Trophoblast cell (in vitro differentiated cells and primary cell): Measurements from ENCODE around the gene SPRYD3.
"Not testable (repeated sequence)": the region's sequence is repeated elsewhere in the genome, so short reads cannot be mapped to it uniquely, and the experiment has no call there.

ENCODE experiments used
- DNase-seq, 2 donors: peaks; one replicate each; pipeline ENCODE4 v3.0.0-alpha.2; 2016
- H2AFZ ChIP-seq: 2 replicates; pipeline ENCODE4 v1.6.1; 2013; ENCODE audit warnings: low read length, moderate library complexity, mild to moderate bottlenecking; ENCODE audit not compliant: insufficient read depth, poor library complexity
- H2AK5ac ChIP-seq: 2 replicates; pipeline ENCODE4 v1.6.1; 2013; ENCODE audit warnings: mild to moderate bottlenecking, low read length
- H2BK120ac ChIP-seq: 2 replicates; pipeline ENCODE4 v1.6.1; 2013; ENCODE audit warnings: low read length, mild to moderate bottlenecking, moderate library complexity; ENCODE audit not compliant: insufficient read depth, poor library complexity
- H2BK12ac ChIP-seq: 2 replicates; pipeline ENCODE4 v1.6.1; 2013; ENCODE audit warnings: mild to moderate bottlenecking, low read length, moderate library complexity
- H2BK5ac ChIP-seq: 2 replicates; pipeline ENCODE4 v1.6.1; 2013; ENCODE audit warnings: low read length, low read depth, moderate library complexity, mild to moderate bottlenecking; ENCODE audit not compliant: poor library complexity
- H3K14ac ChIP-seq: 2 replicates; pipeline ENCODE4 v1.6.1; 2013; ENCODE audit warnings: mild to moderate bottlenecking, low read length
- H3K18ac ChIP-seq: 2 replicates; pipeline ENCODE4 v1.6.1; 2013; ENCODE audit warnings: mild to moderate bottlenecking, low read length
- H3K23ac ChIP-seq: 2 replicates; pipeline ENCODE4 v1.6.1; 2013; ENCODE audit warnings: low read length
- H3K27ac ChIP-seq: 2 replicates; pipeline ENCODE4 v1.5.1; 2013; ENCODE audit warnings: low read depth, mild to moderate bottlenecking, inconsistent platforms, low read length, moderate library complexity
- H3K27me3 ChIP-seq: 2 replicates; pipeline ENCODE4 v1.6.1; 2013; ENCODE audit warnings: inconsistent platforms, mild to moderate bottlenecking, low read length, moderate library complexity; ENCODE audit not compliant: insufficient read depth
- H3K36me3 ChIP-seq, 2 experiments: 1 replicate in 1 of 2; 2 replicates in 1 of 2; pipeline ENCODE4 v1.6.1; 2013; ENCODE audit warnings: low read length in 2 of 2, mild to moderate bottlenecking in 2 of 2, moderate library complexity in 1 of 2; ENCODE audit not compliant: insufficient read depth in 2 of 2, control insufficient read depth in 1 of 2
- H3K4ac ChIP-seq: 2 replicates; pipeline ENCODE4 v1.6.1; 2013; ENCODE audit warnings: low read depth, mild to moderate bottlenecking, low read length, moderate library complexity
- H3K4me1 ChIP-seq, 2 experiments: 1 replicate in 1 of 2; 2 replicates in 1 of 2; pipeline ENCODE4 v1.6.1; 2013; ENCODE audit warnings: low read length in 2 of 2, mild to moderate bottlenecking in 2 of 2, moderate library complexity in 1 of 2; ENCODE audit not compliant: insufficient read depth in 2 of 2, control insufficient read depth in 1 of 2
- H3K4me2 ChIP-seq: 2 replicates; pipeline ENCODE4 v1.6.1; 2013; ENCODE audit warnings: inconsistent platforms, mild to moderate bottlenecking, low read length, moderate library complexity
- H3K4me3 ChIP-seq: 2 replicates; pipeline ENCODE4 v1.5.1; 2013; ENCODE audit warnings: mild to moderate bottlenecking, low read depth, low read length, inconsistent platforms
- H3K79me1 ChIP-seq: one replicate; pipeline ENCODE4 v1.6.1; 2013; ENCODE audit warnings: low read length
- H3K79me2 ChIP-seq: 2 replicates; pipeline ENCODE4 v1.6.1; 2013; ENCODE audit warnings: low read length, mild to moderate bottlenecking; ENCODE audit not compliant: control insufficient read depth, insufficient read depth, poor library complexity
- H3K9ac ChIP-seq: 2 replicates; pipeline ENCODE4 v1.6.1; 2013; ENCODE audit warnings: mild to moderate bottlenecking, low read length
- H3K9me3 ChIP-seq: 2 replicates; pipeline ENCODE4 v1.6.1; 2013; ENCODE audit warnings: low read depth, mild to moderate bottlenecking, control low read depth, inconsistent platforms, low read length; ENCODE audit not compliant: insufficient read depth
- H4K12ac ChIP-seq: 2 replicates; pipeline ENCODE4 v1.6.1; 2013; ENCODE audit warnings: low read depth, mild to moderate bottlenecking, low read length, moderate library complexity
- H4K8ac ChIP-seq: 2 replicates; pipeline ENCODE4 v1.6.1; 2013; ENCODE audit warnings: low read depth, mild to moderate bottlenecking, low read length, moderate library complexity
- H4K91ac ChIP-seq: one replicate; pipeline ENCODE4 v1.6.1; 2013; ENCODE audit warnings: low read depth, mild to moderate bottlenecking, low read length, moderate library complexity
- WGBS: extraction: QIAGEN DNeasy Blood & Tissue Kit; methylation state at CpG from one replicate; pipeline ENCODE4 v1.1.7; 2013; ENCODE audit warnings: missing lambda C conversion rate; ENCODE audit not compliant: insufficient read length, insufficient coverage; ENCODE audit errors: extremely low coverage; 5-methylcytosine and 5-hydroxymethylcytosine counted together

SPRYD3 gene

GRCh38 chr12:53115112-53115890, 36.1 kb upstream of the SPRYD3 start:
- Histone ChIP-seq H3K9ac (no peak overlapping the region), H3K9me3 (no peaks in the 10 kb centered on the region), H3K23ac (no peak overlapping the region), H2AFZ (no peak overlapping the region), H3K27ac (no peak overlapping the region), H3K18ac (no peak overlapping the region), H2AK5ac (no peak overlapping the region), H3K4ac (no peak overlapping the region), H3K79me1 (no peaks in the 10 kb centered on the region), H3K4me3 (no peak overlapping the region), H3K4me1 (no peaks in the 10 kb centered on the region), H3K27me3 (no peaks in the 10 kb centered on the region), H2BK12ac (no peak overlapping the region), H2BK5ac (no peak overlapping the region), H2BK120ac (no peak overlapping the region), H3K36me3 (no peaks in the 10 kb centered on the region), H3K14ac (no peak overlapping the region), H4K91ac (no peak overlapping the region), H4K8ac (no peak overlapping the region), H3K4me2 (no peak overlapping the region), H4K12ac (no peak overlapping the region), H3K79me2 (no peaks in the 10 kb centered on the region)
- no peak for DNase-seq
- WGBS = no CpG with 5 or more reads among the region's 33 CpGs

GRCh38 chr12:53113951-53114350, 34.8 kb upstream of the SPRYD3 start:
- Histone ChIP-seq H3K27ac (no peak overlapping the region), H3K4me3 (no peak overlapping the region), H3K4me2 (no peak overlapping the region), H3K9me3 (no peaks in the 10 kb centered on the region), H3K4me1 (no peaks in the 10 kb centered on the region), H3K36me3 (no peaks in the 10 kb centered on the region), H2BK5ac (no peak overlapping the region), H3K27me3 (no peaks in the 10 kb centered on the region), H3K18ac (no peak overlapping the region), H4K8ac (no peak overlapping the region), H3K14ac (no peak overlapping the region), H2BK120ac (no peak overlapping the region), H3K79me1 (no peaks in the 10 kb centered on the region), H2AK5ac (no peak overlapping the region), H4K12ac (no peak overlapping the region), H2BK12ac (no peak overlapping the region), H4K91ac (no peak overlapping the region), H3K79me2 (no peaks in the 10 kb centered on the region), H3K23ac (no peak overlapping the region), H3K4ac (no peak overlapping the region), H3K9ac (no peak overlapping the region), H2AFZ (no peak overlapping the region)
- DNase-seq = no peak

DNA sequence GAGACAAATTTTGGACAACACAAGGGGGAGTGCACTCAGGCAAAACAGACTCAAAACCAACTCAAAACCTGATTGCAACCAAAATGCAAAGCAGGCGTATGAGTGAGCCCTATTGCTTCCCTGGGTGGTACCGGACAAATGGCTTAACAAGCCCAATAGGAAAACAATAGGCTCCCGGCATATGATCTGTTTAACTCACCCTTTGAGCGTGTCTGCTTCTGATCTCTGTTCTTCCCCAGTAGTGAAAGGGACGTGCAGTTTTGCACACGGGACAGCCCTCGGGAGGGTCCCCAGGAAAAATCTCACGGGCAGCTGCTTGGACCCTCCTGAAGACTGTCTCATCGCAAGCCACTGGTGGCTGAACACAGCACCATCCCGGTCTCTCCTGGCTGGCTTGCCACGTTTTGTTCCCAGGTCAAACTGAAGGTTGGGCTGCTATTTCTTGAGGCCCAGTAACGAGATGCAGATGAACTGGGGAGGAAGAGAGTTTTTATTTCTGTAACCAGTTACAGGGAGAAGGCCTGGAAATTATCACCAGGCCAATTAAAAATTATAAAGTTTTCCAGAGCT, 34.0 kb upstream of the SPRYD3 start:
- WGBS = no CpG with 5 or more reads among the region's 12 CpGs
- Histone ChIP-seq H3K27me3 (no peaks in the 10 kb centered on the region), H2AFZ (no peak overlapping the region), H3K4me2 (no peak overlapping the region), H4K12ac (no peak overlapping the region), H3K79me1 (no peaks in the 10 kb centered on the region), H4K91ac (no peak overlapping the region), H3K4ac (no peak overlapping the region), H2AK5ac (no peak overlapping the region), H3K4me3 (no peak overlapping the region), H3K4me1 (no peaks in the 10 kb centered on the region), H3K9me3 (no peaks in the 10 kb centered on the region), H3K36me3 (no peaks in the 10 kb centered on the region), H3K79me2 (no peaks in the 10 kb centered on the region), H2BK12ac (no peak overlapping the region), H3K9ac (no peak overlapping the region), H2BK5ac (no peak overlapping the region), H3K23ac (no peak overlapping the region), H2BK120ac (no peak overlapping the region), H4K8ac (no peak overlapping the region), H3K18ac (no peak overlapping the region), H3K14ac (no peak overlapping the region), H3K27ac (no peak overlapping the region)
- no peak for DNase-seq

- H3K4me2 ChIP-seq, H3K9ac ChIP-seq, H2AK5ac ChIP-seq, H3K14ac ChIP-seq, H3K4me3 ChIP-seq, H4K91ac ChIP-seq, H3K79me1 ChIP-seq, H4K8ac ChIP-seq, H3K4ac ChIP-seq, H3K27ac ChIP-seq, H4K12ac ChIP-seq, H3K79me2 ChIP-seq, H3K36me3 ChIP-seq, H2AFZ ChIP-seq, H3K18ac ChIP-seq, H2BK120ac ChIP-seq, H3K27me3 ChIP-seq, H3K4me1 ChIP-seq, H2BK12ac ChIP-seq, H3K23ac ChIP-seq, H3K9me3 ChIP-seq, DNase-seq, H2BK5ac ChIP-seq: not testable (repeated sequence)
- WGBS = no CpG with 5 or more reads among the region's 7 CpGs
Observed at GRCh38 chr12:53112431-53112830, 33.2 kb upstream of the SPRYD3 start.
